KOPT-K1 (cell line): ENCODE data around the gene SAP30BP.

Experiments used
- H3K27ac ChIP-seq: fragments of 200-600 bp; sonication (generic); 2 replicates; pipeline ENCODE4 v1.5.1; 2016; ENCODE audit warnings: antibody characterized with exemption, mild to moderate bottlenecking, low read depth, low read length; ENCODE audit not compliant: poor library complexity, severe bottlenecking
- H3K36me3 ChIP-seq: fragments of 200-600 bp; sonication (generic); 2 replicates; pipeline ENCODE4 v1.5.1; 2017; ENCODE audit warnings: antibody characterized with exemption, mild to moderate bottlenecking, low read length, moderate library complexity; ENCODE audit not compliant: insufficient read depth
- H3K9me3 ChIP-seq: fragments of 200-600 bp; sonication (generic); 2 replicates; pipeline ENCODE4 v1.5.1; 2017; ENCODE audit warnings: antibody characterized with exemption, low read length, mild to moderate bottlenecking; ENCODE audit not compliant: insufficient read depth, poor library complexity, severe bottlenecking

Gene SAP30BP

DNA sequence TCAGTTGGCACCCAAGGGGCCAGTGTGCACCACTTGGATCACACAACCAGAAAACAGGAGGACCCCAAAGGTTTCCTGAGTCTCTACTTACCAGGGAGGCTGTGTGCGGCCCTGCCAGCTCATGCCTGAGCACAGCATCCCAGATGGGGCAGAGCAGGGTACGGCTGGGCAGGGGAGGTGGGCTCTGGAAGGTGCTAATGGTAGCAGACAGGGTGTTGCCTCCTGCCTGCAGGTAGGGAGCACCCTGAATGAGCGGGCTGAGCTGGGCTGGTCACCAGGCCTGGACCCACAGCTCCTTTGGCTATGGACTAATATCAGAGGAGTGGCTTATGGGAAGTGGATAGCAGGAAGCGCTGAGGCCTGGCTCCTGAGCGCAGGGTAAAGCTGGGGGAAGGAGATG is 14.8 kb upstream of the SAP30BP start:
- peak overlapping the region; percentile 22 for H3K27ac ChIP-seq
- H3K36me3 ChIP-seq = peaks cover 50% of the 10 kb centered on the region
- no peaks in the 10 kb centered on the region for H3K9me3 ChIP-seq

DNA sequence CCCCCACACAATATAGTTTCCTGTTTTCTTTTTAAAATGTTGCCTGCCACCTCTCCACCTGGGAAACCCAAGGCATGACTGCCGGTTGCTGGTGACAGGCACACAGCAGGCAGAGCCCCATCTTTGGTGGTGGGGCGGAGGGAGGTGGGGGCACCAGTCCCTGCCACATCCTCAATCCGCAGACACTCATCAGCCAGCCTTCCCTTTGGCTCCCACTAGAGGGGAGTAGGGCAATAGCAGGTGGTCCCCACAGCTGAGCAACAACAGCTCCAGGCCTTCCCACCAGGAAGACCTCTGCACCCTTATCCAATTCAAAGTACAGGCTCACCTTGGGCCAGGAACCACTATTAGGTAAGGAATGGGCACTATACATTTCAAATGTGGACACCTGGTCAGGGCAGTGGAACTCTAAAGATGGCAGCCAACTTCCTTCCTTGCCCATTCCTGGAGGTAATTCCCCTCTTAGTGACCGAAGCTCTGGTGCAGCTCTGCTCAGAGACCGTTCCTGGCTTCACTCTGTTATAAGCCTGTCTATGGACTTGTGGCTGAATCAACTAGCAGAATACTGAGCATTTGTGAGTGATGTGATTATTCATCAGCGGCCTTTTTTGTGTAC is 14.1 kb upstream of the SAP30BP start:
- Histone ChIP-seq H3K9me3 (no peaks in the 10 kb centered on the region), H3K36me3 (peaks cover 51% of the 10 kb centered on the region), H3K27ac (peak overlapping the region; percentile 22)

- Histone ChIP-seq H3K27ac (no peak overlapping the region), H3K36me3 (peaks cover 47% of the 10 kb centered on the region), H3K9me3 (no peaks in the 10 kb centered on the region)
Measured at GRCh38 chr17:75654176-75654575, 13.0 kb upstream of the SAP30BP start.

GRCh38 chr17:75658237-75658636 is 8.9 kb upstream of the SAP30BP start:
- peaks cover 58% of the 10 kb centered on the region for H3K36me3 ChIP-seq
- no peaks in the 10 kb centered on the region for H3K9me3 ChIP-seq
- H3K27ac ChIP-seq = no peak overlapping the region

DNA sequence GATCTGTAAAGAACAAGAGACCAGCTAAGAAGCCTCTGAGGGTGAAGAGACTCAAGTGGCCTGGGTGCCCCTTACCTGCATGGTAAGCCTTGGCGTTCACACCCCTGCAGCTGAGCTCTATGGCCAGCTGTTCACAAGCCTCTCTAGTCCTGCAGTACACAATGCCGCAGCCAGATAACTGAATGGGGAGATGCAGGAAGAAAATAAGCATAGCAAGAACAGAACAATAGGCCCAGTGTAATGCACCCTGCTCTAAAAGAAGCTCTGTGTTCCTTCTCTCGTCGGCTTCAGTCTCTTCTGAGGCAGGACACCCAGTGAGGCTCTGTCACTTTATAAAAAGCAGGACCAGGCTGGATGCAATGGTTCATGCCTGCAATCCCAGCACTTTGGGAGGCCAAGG is 5.6 kb upstream of the SAP30BP start:
- peaks cover 48% of the 10 kb centered on the region for H3K36me3 ChIP-seq
- no peaks in the 10 kb centered on the region for H3K9me3 ChIP-seq
- H3K27ac ChIP-seq = no peak overlapping the region

- Histone ChIP-seq H3K36me3 (peaks cover 41% of the 10 kb centered on the region), H3K27ac (no peak overlapping the region)
Measured at GRCh38 chr17:75662511-75662910, 4.6 kb upstream of the SAP30BP start.

GRCh38 chr17:75664099-75664549 is 3.0 kb upstream of the SAP30BP start:
- Histone ChIP-seq H3K9me3 (no peaks in the 10 kb centered on the region), H3K36me3 (peaks cover 50% of the 10 kb centered on the region), H3K27ac (no peak overlapping the region)

More at GRCh38 chr17:75662511-75662910, 4.6 kb upstream of the SAP30BP start:
- H3K9me3 ChIP-seq = no peaks in the 10 kb centered on the region

DNA sequence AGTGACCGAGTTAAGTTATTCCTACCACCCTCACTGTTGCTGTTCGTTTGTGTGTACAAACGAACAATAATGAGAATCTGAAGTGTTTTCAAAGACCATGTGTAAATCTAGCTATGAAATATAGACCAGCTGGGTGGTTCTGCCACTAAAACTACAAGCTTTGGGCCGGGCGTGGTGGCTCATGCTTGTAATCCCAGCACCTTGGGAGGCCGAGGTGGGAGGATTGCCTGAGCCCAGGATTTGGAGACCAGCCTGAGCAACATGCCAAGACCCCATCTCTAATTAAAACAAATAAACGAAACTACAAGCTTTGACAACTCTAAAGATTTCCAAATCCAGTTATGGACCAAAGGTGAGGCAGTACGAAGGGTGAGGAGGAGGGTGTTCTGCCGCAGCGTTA is 1.2 kb upstream of the SAP30BP start:
- Histone ChIP-seq H3K36me3 (peaks cover 54% of the 10 kb centered on the region), H3K27ac (peak overlapping the region; percentile 73), H3K9me3 (no peaks in the 10 kb centered on the region)

DNA sequence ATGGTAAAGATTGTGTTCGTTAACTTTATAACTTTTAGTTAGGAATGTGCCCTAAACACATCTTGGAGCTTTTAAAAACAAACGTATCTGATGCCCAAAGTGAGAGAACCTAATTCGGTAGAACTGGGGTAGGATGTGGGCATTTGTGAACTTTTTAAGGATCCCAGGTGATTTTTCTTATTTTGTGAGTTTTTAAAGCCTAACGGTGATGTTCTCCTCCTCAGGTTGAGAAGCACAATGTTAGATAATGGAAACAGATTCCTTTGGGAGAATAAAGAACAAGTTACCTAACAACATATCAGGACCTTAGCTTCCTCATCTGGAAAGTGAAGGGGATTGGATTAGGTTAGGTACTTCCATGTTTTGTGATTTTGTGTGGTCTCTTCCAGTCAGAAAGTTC is 687 bp downstream of the SAP30BP start:
- Histone ChIP-seq H3K27ac (peak overlapping the region; percentile 73), H3K36me3 (peaks cover 54% of the 10 kb centered on the region), H3K9me3 (no peaks in the 10 kb centered on the region)

GRCh38 chr17:75668489-75668888 is 1.4 kb downstream of the SAP30BP start:
- Histone ChIP-seq H3K36me3 (peaks cover 58% of the 10 kb centered on the region), H3K27ac (no peak overlapping the region), H3K9me3 (no peaks in the 10 kb centered on the region)

DNA sequence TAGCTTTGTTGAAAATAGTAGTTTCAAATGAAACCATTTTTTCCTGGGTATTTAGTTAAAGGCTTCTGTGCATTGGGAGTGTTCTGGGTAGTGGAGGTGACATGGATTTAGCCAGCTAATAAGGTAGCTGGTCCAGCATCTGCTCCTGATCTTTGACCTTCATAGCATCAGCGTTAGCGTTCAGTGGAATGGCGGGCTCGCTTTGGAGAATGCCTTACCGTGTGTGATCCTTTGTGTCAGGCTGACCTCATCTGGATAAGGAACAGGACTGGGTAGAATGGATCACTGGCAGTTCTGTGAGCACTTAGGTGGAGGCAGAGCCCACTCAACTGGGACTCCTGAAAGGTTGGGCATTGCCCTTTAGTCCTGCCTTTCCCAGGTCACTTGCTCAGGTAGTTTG is 3.7 kb downstream of the SAP30BP start:
- H3K9me3 ChIP-seq = no peaks in the 10 kb centered on the region
- H3K36me3 ChIP-seq = peaks cover 68% of the 10 kb centered on the region
- H3K27ac ChIP-seq = no peak overlapping the region

DNA sequence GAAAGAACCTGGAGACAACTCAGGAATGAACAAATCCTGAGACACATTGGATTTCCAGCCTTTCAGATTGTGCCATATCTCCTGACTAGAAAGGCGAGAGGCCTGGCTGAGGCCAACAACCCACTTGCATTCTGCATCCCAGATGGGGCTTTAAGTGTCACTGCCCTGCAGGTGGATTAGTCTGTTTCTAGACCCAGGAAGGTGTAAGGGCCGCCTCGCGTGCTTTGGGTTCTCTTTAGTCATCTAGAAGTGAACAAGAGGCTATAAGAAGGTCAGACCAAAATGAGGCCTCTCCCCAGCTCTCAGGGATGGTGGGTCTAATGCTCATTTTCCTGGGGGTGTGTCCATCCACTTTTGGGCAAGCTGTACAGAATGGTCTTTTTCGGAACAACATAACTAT is 4.9 kb downstream of the SAP30BP start:
- no peaks in the 10 kb centered on the region for H3K9me3 ChIP-seq
- H3K27ac ChIP-seq = no peak overlapping the region
- H3K36me3 ChIP-seq = peaks cover 78% of the 10 kb centered on the region

DNA sequence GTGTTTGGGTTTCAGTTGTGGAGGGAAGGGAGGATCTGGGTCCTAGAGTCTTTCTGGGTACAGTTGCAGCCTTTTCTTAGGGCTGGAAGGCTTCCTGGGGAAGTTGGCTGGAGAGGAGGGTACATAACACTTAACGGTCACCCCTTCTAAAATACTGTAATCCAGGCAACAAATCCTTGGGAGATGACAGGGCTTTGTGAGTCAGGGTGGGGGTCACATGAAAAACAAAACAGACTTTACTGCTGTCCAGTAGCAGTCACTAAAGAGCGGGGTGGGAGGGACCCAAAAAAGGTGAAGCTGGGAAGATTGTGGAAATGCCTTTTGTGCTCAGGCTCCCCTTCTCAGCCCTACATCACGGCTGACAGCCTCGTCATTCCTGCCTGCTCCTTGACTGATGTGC is 6.3 kb downstream of the SAP30BP start:
- H3K27ac ChIP-seq = no peak overlapping the region
- H3K9me3 ChIP-seq = no peaks in the 10 kb centered on the region
- peaks cover 90% of the 10 kb centered on the region for H3K36me3 ChIP-seq

GRCh38 chr17:75676461-75676860 is 9.3 kb downstream of the SAP30BP start:
- Histone ChIP-seq H3K27ac (no peak overlapping the region), H3K36me3 (peaks cover 90% of the 10 kb centered on the region), H3K9me3 (no peaks in the 10 kb centered on the region)

- no peaks in the 10 kb centered on the region for H3K9me3 ChIP-seq
- peaks cover 81% of the 10 kb centered on the region for H3K36me3 ChIP-seq
- no peak overlapping the region for H3K27ac ChIP-seq
Measured at GRCh38 chr17:75679706-75680211, 12.6 kb downstream of the SAP30BP start.

- Histone ChIP-seq H3K36me3 (peaks cover 84% of the 10 kb centered on the region), H3K9me3 (no peaks in the 10 kb centered on the region), H3K27ac (no peak overlapping the region)
Measured at GRCh38 chr17:75680431-75680830, 13.3 kb downstream of the SAP30BP start.
